Heart left ventricle (tissue), 13 donors: ENCODE measurements around the gene ACMSD.

Experiments
- POLR2A ChIP-seq, 2 donors: fragments of 450-650 bp; IDR thresholded peaks; one replicate each; pipeline ENCODE4 v1.6.1; 2017; ENCODE audit warnings: antibody characterized with exemption in 2 of 2, mild to moderate bottlenecking in 2 of 2, moderate library complexity in 2 of 2
- TF ChIP-seq, protein P1 (sequence below), 12 donors: fragments of 200-600 bp; sonication (generic) in 4 of 12; IDR thresholded peaks; one replicate each; pipeline versions ENCODE4 v1.5.0 to v1.8.0; 2018 to 2022; ENCODE audit warnings: antibody characterized with exemption in 12 of 12, mild to moderate bottlenecking in 5 of 12
- donor health status: ischemic (EF 13 %, LVEDD 7.1; RV severe dilation, severe dysfunction).
- donor health status: DM: no; HTN: yes; CAD: no.
- donor health status: DM: no; HTN: no; CAD: no.
- donor health status: ischemic (EF 25% LVEDD 6.9; RV normal size, moderate dysfunction).
- donor health status: ischemic (EF 25% LVEDD 5.7; RV mildly dilated, moderate dysfunction).
- donor health status: ischemic (EF 35%, LVEDD 5.7; RV mildly dilated, moderate dysfunction).
- donor health status: nonischemic (EF 11% LVEDD 7.7; RV severe dilation, severe dysfunction).
- donor health status: DM: yes; HTN: yes; CAD: no.
- donor health status: PGD.
- donor health status: ischemic (EF 29% LVEDD 5.4; RV normal size, mild dysfunction).
- donor health status: nonischemic (EF 23%, LVEDD 6.1; RV moderate dilation, normal function).

GRCh38 chr2:134933732-134934131 lies 95.3 kb downstream of the ACMSD start:
- TF ChIP-seq POLR2A (IDR thresholded peaks at IDR 0.05): no peak
- TF ChIP-seq, protein P1, sequence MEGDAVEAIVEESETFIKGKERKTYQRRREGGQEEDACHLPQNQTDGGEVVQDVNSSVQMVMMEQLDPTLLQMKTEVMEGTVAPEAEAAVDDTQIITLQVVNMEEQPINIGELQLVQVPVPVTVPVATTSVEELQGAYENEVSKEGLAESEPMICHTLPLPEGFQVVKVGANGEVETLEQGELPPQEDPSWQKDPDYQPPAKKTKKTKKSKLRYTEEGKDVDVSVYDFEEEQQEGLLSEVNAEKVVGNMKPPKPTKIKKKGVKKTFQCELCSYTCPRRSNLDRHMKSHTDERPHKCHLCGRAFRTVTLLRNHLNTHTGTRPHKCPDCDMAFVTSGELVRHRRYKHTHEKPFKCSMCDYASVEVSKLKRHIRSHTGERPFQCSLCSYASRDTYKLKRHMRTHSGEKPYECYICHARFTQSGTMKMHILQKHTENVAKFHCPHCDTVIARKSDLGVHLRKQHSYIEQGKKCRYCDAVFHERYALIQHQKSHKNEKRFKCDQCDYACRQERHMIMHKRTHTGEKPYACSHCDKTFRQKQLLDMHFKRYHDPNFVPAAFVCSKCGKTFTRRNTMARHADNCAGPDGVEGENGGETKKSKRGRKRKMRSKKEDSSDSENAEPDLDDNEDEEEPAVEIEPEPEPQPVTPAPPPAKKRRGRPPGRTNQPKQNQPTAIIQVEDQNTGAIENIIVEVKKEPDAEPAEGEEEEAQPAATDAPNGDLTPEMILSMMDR (IDR thresholded peaks at IDR 0.05): no peak
